GM21390 (cell line): ENCODE data around the gene SDHC.
"Not testable (repeated sequence)": the region's sequence is repeated elsewhere in the genome, so short reads cannot be mapped to it uniquely, and the experiment has no call there.

Experiments
- ATAC-seq: cut with Tn5 transposase; IDR thresholded peaks from one replicate; pipeline ENCODE4 v1.9.1; 2021; ENCODE audit not compliant: unreplicated experiment

The SDHC gene

GRCh38 chr1:161381707-161382106 is 67.5 kb downstream of the SDHC start:
- ATAC-seq, result no peak

- ATAC-seq, result no peak
Measured at GRCh38 chr1:161382214-161383019, 68.2 kb downstream of the SDHC start.

- no peak for ATAC-seq
Measured at GRCh38 chr1:161388639-161389038, 74.5 kb downstream of the SDHC start.

GRCh38 chr1:161389158-161389557 is 75.0 kb downstream of the SDHC start:
- ATAC-seq, result not testable (repeated sequence)

- peak; percentile 87 for ATAC-seq
Measured at GRCh38 chr1:161389691-161390558, 75.7 kb downstream of the SDHC start.

GRCh38 chr1:161390559-161390858 is 76.3 kb downstream of the SDHC start:
- peak; percentile 5 for ATAC-seq

- not testable (repeated sequence) for ATAC-seq
Measured at GRCh38 chr1:161391136-161391535, 77.0 kb downstream of the SDHC start.

- ATAC-seq, result no peak
Measured at GRCh38 chr1:161391611-161392010, 77.4 kb downstream of the SDHC start.

GRCh38 chr1:161393151-161393550 is 79.0 kb downstream of the SDHC start:
- ATAC-seq, result no peak

GRCh38 chr1:161397038-161397437 is 82.9 kb downstream of the SDHC start:
- not testable (repeated sequence) for ATAC-seq

GRCh38 chr1:161398900-161399256 is 84.7 kb downstream of the SDHC start:
- no peak for ATAC-seq

- peak; percentile 75 for ATAC-seq
Measured at GRCh38 chr1:161399257-161399998, 85.2 kb downstream of the SDHC start.

GRCh38 chr1:161402446-161402845 is 88.3 kb downstream of the SDHC start:
- ATAC-seq, result no peak

- no peak for ATAC-seq
Measured at GRCh38 chr1:161404051-161404597, 89.9 kb downstream of the SDHC start.

- not testable (repeated sequence) for ATAC-seq
Measured at GRCh38 chr1:161406551-161406950, 92.4 kb downstream of the SDHC start.

- no peak for ATAC-seq
Measured at GRCh38 chr1:161407451-161407985, 93.3 kb downstream of the SDHC start.

- no peak for ATAC-seq
Measured at GRCh38 chr1:161408429-161409052, 94.4 kb downstream of the SDHC start.

GRCh38 chr1:161409848-161410635 is 95.9 kb downstream of the SDHC start:
- ATAC-seq, result not testable (repeated sequence)

- ATAC-seq, result not testable (repeated sequence)
Measured at GRCh38 chr1:161410636-161410970, 96.4 kb downstream of the SDHC start.
